Measurements from ENCODE around the gene ATG16L1.

The ATG16L1 gene
- 55.4 to 152 (median 93.5) reads per million in 3 experiments for total RNA-seq

GRCh38 chr2:233251306-233252116, at the start of gene ATG16L1:
TSS of gene ATG16L1 (plus strand) at chr2:233251673. CDS start at chr2:233251828, 155 bp downstream.
- DNase-seq = peak; percentile 95

GRCh38 chr2:233202531-233202944, 48.9 kb upstream of the ATG16L1 start:
- DNase-seq = no peak

GRCh38 chr2:233203060-233203459, 48.4 kb upstream of the ATG16L1 start:
- DNase-seq = no peak

- DNase-seq = no peak
Measured at GRCh38 chr2:233204286-233204936, 47.1 kb upstream of the ATG16L1 start.

GRCh38 chr2:233208382-233209116, 42.9 kb upstream of the ATG16L1 start:
- DNase-seq = no peak

GRCh38 chr2:233209117-233209532, 42.3 kb upstream of the ATG16L1 start:
- no peak for DNase-seq

- no peak for DNase-seq
Measured at GRCh38 chr2:233209533-233210171, 41.8 kb upstream of the ATG16L1 start.

GRCh38 chr2:233210281-233210680, 41.2 kb upstream of the ATG16L1 start:
- DNase-seq = no peak

- no peak for DNase-seq
Measured at GRCh38 chr2:233210843-233211547, 40.5 kb upstream of the ATG16L1 start.

GRCh38 chr2:233211548-233211895, 40.0 kb upstream of the ATG16L1 start:
- no peak for DNase-seq

GRCh38 chr2:233213011-233213410, 38.5 kb upstream of the ATG16L1 start:
- no peak for DNase-seq

GRCh38 chr2:233213975-233214374, 37.5 kb upstream of the ATG16L1 start:
- no peak for DNase-seq

- DNase-seq = no peak
Measured at GRCh38 chr2:233217892-233218377, 33.5 kb upstream of the ATG16L1 start.

- no peak for DNase-seq
Measured at GRCh38 chr2:233218836-233219235, 32.6 kb upstream of the ATG16L1 start.

GRCh38 chr2:233219848-233220247, 31.6 kb upstream of the ATG16L1 start:
- no peak for DNase-seq

GRCh38 chr2:233221378-233222063, 30.0 kb upstream of the ATG16L1 start:
- no peak for DNase-seq

- DNase-seq = no peak
Measured at GRCh38 chr2:233223059-233223894, 28.2 kb upstream of the ATG16L1 start.

GRCh38 chr2:233225230-233226068, 26.0 kb upstream of the ATG16L1 start:
- no peak for DNase-seq

GRCh38 chr2:233226511-233227031, 24.9 kb upstream of the ATG16L1 start:
- no peak for DNase-seq
